OCI-LY7 (cell line): ENCODE data around the gene ADPRS. TPM values are rescaled to one million over a fixed set of nuclear protein-coding genes. Genes with fewer than 3 reads are reported as not detected.

Source experiments
- BruUV-seq: library from RNA; stranded (reverse); fragments of 400-500 nt; replicated peaks from 2 replicates; lab custom pipeline; 2021; lab: Mats Ljungman, UMichigan
- CTCF ChIA-PET: fragments of 300-600 bp; sonication (Branson Sonifier 250); formaldehyde crosslinking; loops from one replicate; lab custom pipeline; 2022; ENCODE audit warnings: antibody characterized with exemption; ENCODE audit not compliant: unreplicated experiment; lab: Charles Lee
- POLR2A ChIA-PET: fragments of 300-600 bp; sonication (Branson Sonifier 250); formaldehyde crosslinking; loops from one replicate; lab custom pipeline; 2022; ENCODE audit warnings: antibody characterized with exemption; lab: Charles Lee
- DNase-seq: peaks from one replicate; pipeline ENCODE4 v3.0.0-alpha.2; 2015; ENCODE audit warnings: low spot score
- H2AFZ ChIP-seq: fragments of 200-600 bp; sonication (generic), shearing (Covaris generic); 2 replicates; pipeline ENCODE4 v1.6.1; 2014; ENCODE audit warnings: mild to moderate bottlenecking, antibody characterized with exemption, low read length, moderate library complexity
- H3K27ac ChIP-seq: fragments of 200-600 bp; sonication (generic); 2 replicates; pipeline ENCODE4 v1.5.1; 2014; ENCODE audit warnings: mixed run types, low read depth, mild to moderate bottlenecking, moderate library complexity, low read length, inconsistent platforms; ENCODE audit not compliant: poor library complexity, severe bottlenecking
- H3K36me3 ChIP-seq: fragments of 200-600 bp; sonication (generic); 2 replicates; pipeline ENCODE4 v1.6.1; 2014; ENCODE audit warnings: mild to moderate bottlenecking, antibody characterized with exemption, low read length, moderate library complexity, mixed read lengths; ENCODE audit not compliant: insufficient read depth
- H3K4me1 ChIP-seq: fragments of 200-600 bp; sonication (generic); 2 replicates; pipeline ENCODE4 v1.5.1; 2014; ENCODE audit warnings: mild to moderate bottlenecking, low read length; ENCODE audit not compliant: insufficient read depth, poor library complexity, severe bottlenecking
- H3K4me2 ChIP-seq: fragments of 200-600 bp; sonication (generic); 2 replicates; pipeline ENCODE4 v1.6.1; 2014; ENCODE audit warnings: mild to moderate bottlenecking, low read length
- H3K4me3 ChIP-seq: fragments of 200-600 bp; sonication (generic); 2 replicates; pipeline ENCODE4 v1.5.1; 2014; ENCODE audit warnings: mild to moderate bottlenecking, low read depth, low read length; ENCODE audit not compliant: poor library complexity, severe bottlenecking
- H3K79me2 ChIP-seq: fragments of 200-600 bp; sonication (generic); 2 replicates; pipeline ENCODE4 v1.6.1; 2016; ENCODE audit warnings: low read depth, mild to moderate bottlenecking, low read length, moderate library complexity, mixed read lengths; ENCODE audit not compliant: insufficient read depth
- H3K9me2 ChIP-seq: fragments of 200-600 bp; sonication (generic); 2 replicates; pipeline ENCODE4 v1.6.1; 2016; ENCODE audit warnings: mild to moderate bottlenecking, low read length, mixed read lengths; ENCODE audit not compliant: insufficient read depth
- H3K9me3 ChIP-seq: fragments of 200-600 bp; sonication (generic); 2 replicates; pipeline ENCODE4 v1.6.1; 2014; ENCODE audit warnings: mild to moderate bottlenecking, mixed run types, low read length, mixed read lengths
- H4K20me1 ChIP-seq: fragments of 200-600 bp; sonication (generic); 2 replicates; pipeline ENCODE4 v1.6.1; 2014; ENCODE audit warnings: mild to moderate bottlenecking, antibody characterized with exemption, low read length, moderate library complexity, mixed read lengths; ENCODE audit not compliant: insufficient read depth
- CTCF ChIP-seq: fragments of 200-600 bp; sonication (generic); conservative IDR thresholded peaks from 2 replicates; pipeline ENCODE4 v1.5.1; 2014; ENCODE audit warnings: mild to moderate bottlenecking, antibody characterized with exemption, low read length, moderate library complexity, mixed read lengths
- EZH2phosphoT487 ChIP-seq: fragments of 200-600 bp; sonication (generic); IDR thresholded peaks from 2 replicates; pipeline ENCODE4 v1.6.1; 2018; ENCODE audit warnings: low read depth, borderline replicate concordance, mild to moderate bottlenecking, mixed run types, antibody characterized with exemption, low read length, moderate library complexity, mixed read lengths
- intact Hi-C: fragments of 100-400 bp; cut with micrococcal nuclease; formaldehyde crosslinking; loops from one replicate; pipeline ENCODE4 v1.10.0; 2022; ENCODE audit not compliant: unreplicated experiment
- total RNA-seq, 2 experiments: library from RNA; depleted of rRNA in 1 of 2; stranded (reverse); fragments of >200 nt in 1 of 2; shearing (Covaris generic) in 1 of 2; gene quantifications; 2 replicates each; pipeline ENCODE4 v1.2.3, GENCODE V29; 2014 to 2022

Gene ADPRS
- total RNA-seq, 2 experiments from 2014 or later = 29.3 to 42.3 TPM

DNA sequence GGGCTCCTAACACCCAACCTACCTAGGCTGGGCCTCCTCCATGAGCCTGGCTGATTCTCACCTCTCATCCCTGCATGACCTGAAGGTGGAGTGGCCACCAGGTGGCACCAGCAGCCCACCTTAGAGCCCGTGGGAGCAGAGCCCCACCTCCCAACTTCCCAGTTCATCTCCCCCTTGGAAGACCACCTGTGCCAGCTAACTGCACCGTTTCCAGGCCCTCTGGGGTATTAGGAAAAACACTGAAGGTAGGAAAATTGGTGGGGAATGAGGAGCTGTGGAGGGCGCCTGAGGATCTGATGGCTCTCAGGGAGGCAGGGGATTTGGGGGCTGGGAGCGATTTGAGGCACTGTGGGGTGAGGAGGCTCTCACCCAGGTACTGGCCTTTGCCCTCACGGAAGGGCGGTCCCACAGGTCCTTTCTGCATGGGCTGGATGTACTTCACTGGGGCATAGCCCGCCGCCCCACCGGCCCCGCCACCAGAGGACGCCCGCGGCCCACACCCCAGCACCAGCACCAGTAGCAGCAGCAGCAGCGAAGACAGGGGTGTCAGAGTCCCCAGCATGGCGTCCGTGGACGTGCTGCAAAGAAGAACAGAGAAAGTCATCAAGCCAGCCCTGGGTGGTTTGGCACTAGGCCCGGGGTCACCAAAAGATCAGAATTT lies 11.1 kb downstream of the ADPRS start:
- H2AFZ ChIP-seq = no peak overlapping the region
- POLR2A ChIA-PET = no interaction called here

GRCh38 chr1:36100376-36100775 lies 11.7 kb downstream of the ADPRS start:
- Histone ChIP-seq H3K4me2 (no peak overlapping the region), H4K20me1 (no peaks in the 10 kb centered on the region), H2AFZ (no peak overlapping the region), H3K79me2 (no peaks in the 10 kb centered on the region), H3K4me1 (no peaks in the 10 kb centered on the region), H3K9me3 (no peaks in the 10 kb centered on the region), H3K36me3 (peaks cover 10% of the 10 kb centered on the region), H3K27ac (no peak overlapping the region), H3K4me3 (no peak overlapping the region), H3K9me2 (no peaks in the 10 kb centered on the region)
- DNase-seq = no peak
- intact Hi-C loops = loop anchor here (1.0 to 5.0 kb wide), 2 partner anchors 47 to 185 kb away; partner anchors contain the start of gene TRAPPC3
- TF ChIP-seq CTCF (no peak), EZH2phosphoT487 (no peak)
- ChIA-PET CTCF (interaction anchor here (0.5 kb wide), 1 partner anchor 48 kb away, joined by 4 read pairs; no protein-coding TSS in a partner anchor), POLR2A (no interaction called here)
- no TSS peak for BruUV-seq

More for the DNA sequence above, 11.1 kb downstream of the ADPRS start:
- H4K20me1 ChIP-seq = no peaks in the 10 kb centered on the region
- intact Hi-C loops = loop anchor here (1.0 to 5.0 kb wide), 5 partner anchors 34 to 322 kb away; partner anchors contain the start of gene TRAPPC3
- no peaks in the 10 kb centered on the region for H3K9me3 ChIP-seq
- peaks cover 15% of the 10 kb centered on the region for H3K36me3 ChIP-seq
- H3K9me2 ChIP-seq = no peaks in the 10 kb centered on the region
- DNase-seq = peak; percentile 77
- no peak overlapping the region for H3K27ac ChIP-seq
- H3K4me2 ChIP-seq = peak overlapping the region; percentile 10; the same call in 1 of the 2 replicates
- no peak overlapping the region for H3K4me3 ChIP-seq
- CTCF ChIA-PET = interaction anchor here (0.5 kb wide), 1 partner anchor 48 kb away, joined by 4 read pairs; no protein-coding TSS in a partner anchor
- no peaks in the 10 kb centered on the region for H3K79me2 ChIP-seq
- no peaks in the 10 kb centered on the region for H3K4me1 ChIP-seq
- no TSS peak for BruUV-seq
- TF ChIP-seq CTCF (peak; percentile 96), EZH2phosphoT487 (no peak)

DNA sequence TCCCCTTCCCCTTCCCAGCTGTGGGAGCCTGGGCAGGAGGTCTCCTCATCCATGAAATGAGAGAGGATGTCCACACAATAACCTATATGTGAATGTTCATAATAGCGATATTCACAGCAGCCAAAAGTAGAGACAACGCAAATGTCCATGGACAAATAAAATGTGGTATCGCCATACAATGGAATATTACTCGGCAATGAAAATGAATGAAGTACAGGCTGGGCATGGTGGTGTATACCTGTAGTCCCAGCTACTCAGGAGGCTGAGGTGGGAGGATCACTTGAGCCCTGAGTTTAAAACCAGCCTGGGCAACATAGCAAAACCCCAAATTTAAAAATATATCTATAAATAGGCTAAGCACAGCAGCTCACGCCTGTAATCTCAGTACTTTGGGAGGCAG lies 12.9 kb downstream of the ADPRS start:
- no peak overlapping the region for H3K27ac ChIP-seq

More for the DNA sequence above, 12.9 kb downstream of the ADPRS start:
- Histone ChIP-seq H3K4me1 (no peaks in the 10 kb centered on the region), H3K9me3 (no peaks in the 10 kb centered on the region), H3K36me3 (no peaks in the 10 kb centered on the region), H3K9me2 (no peaks in the 10 kb centered on the region), H4K20me1 (no peaks in the 10 kb centered on the region), H3K4me3 (no peak overlapping the region), H2AFZ (no peak overlapping the region), H3K4me2 (no peak overlapping the region), H3K79me2 (no peaks in the 10 kb centered on the region)
- BruUV-seq = no TSS peak
- intact Hi-C loops = loop anchor here (5.0 kb wide), 1 partner anchor 46 kb away; the partner anchor contains the start of gene TRAPPC3
- DNase-seq = no peak
- ChIA-PET CTCF (no interaction called here), POLR2A (interaction anchor here (0.6 to 1.5 kb wide), 2 partner anchors 9 to 893 kb away, joined by 3 to 5 read pairs; no protein-coding TSS in a partner anchor)
- TF ChIP-seq EZH2phosphoT487 (no peak), CTCF (no peak)
